MCF 10A (cell line): ENCODE results near the gene AHCYL1. TPM values are rescaled to one million over a fixed set of nuclear protein-coding genes. Genes with fewer than 3 reads are reported as not detected.

Source experiments
- BruUV-seq: library from RNA; stranded (reverse); fragments of 400-500 nt; replicated peaks from 2 replicates; lab custom pipeline; 2021; lab: Mats Ljungman, UMichigan
- CTCF ChIA-PET: fragments of 300-600 bp; sonication (Branson Sonifier 250); formaldehyde crosslinking; extraction: SDS; loops from one replicate; lab custom pipeline; 2021; ENCODE audit warnings: antibody characterized with exemption, inconsistent platforms; lab: Yijun Ruan, JAX
- POLR2A ChIA-PET: fragments of 300-600, 350-650 bp; sonication (Branson Sonifier 250); formaldehyde crosslinking; extraction: SDS; loops from one replicate; lab custom pipeline; 2020; ENCODE audit warnings: antibody characterized with exemption, inconsistent platforms; lab: Yijun Ruan, JAX
- DNase-seq: peaks from one replicate; pipeline ENCODE4 v3.0.0-alpha.2; 2018; ENCODE audit not compliant: unreplicated experiment
- H3K27ac Mint-ChIP-seq: one replicate; pipeline ENCODE4 v1.8.0; 2022; ENCODE audit warnings: mild to moderate bottlenecking, low read depth, mixed read lengths; ENCODE audit not compliant: unreplicated experiment
- H3K27me3 Mint-ChIP-seq: one replicate; pipeline ENCODE4 v1.8.0; 2022; ENCODE audit warnings: mixed read lengths; ENCODE audit not compliant: insufficient read depth, unreplicated experiment
- H3K36me3 Mint-ChIP-seq: one replicate; pipeline ENCODE4 v1.8.0; 2022; ENCODE audit warnings: mild to moderate bottlenecking, moderate library complexity, mixed read lengths; ENCODE audit not compliant: insufficient read depth, unreplicated experiment
- H3K4me1 Mint-ChIP-seq: one replicate; pipeline ENCODE4 v1.8.0; 2022; ENCODE audit warnings: mixed read lengths; ENCODE audit not compliant: insufficient read depth, unreplicated experiment
- H3K4me3 Mint-ChIP-seq: one replicate; pipeline ENCODE4 v1.8.0; 2022; ENCODE audit warnings: mild to moderate bottlenecking, moderate library complexity, mixed read lengths; ENCODE audit not compliant: unreplicated experiment
- H3K9me3 Mint-ChIP-seq: one replicate; pipeline ENCODE4 v1.8.0; 2022; ENCODE audit warnings: mixed read lengths; ENCODE audit not compliant: unreplicated experiment
- intact Hi-C: fragments of 100-400 bp; cut with micrococcal nuclease; formaldehyde crosslinking; loops from 2 replicates; pipeline ENCODE4 v1.14.1; 2022
- total RNA-seq: library from RNA; stranded (reverse); gene quantifications from 2 replicates; pipeline ENCODE4 v1.2.3, GENCODE V29; 2022
- TF ChIP-seq, protein P1 (sequence below): fragments of 200-600 bp; IDR thresholded peaks from one replicate; pipeline ENCODE4 v1.8.0; 2022; ENCODE audit warnings: antibody characterized with exemption, mild to moderate bottlenecking; ENCODE audit not compliant: unreplicated experiment

AHCYL1 gene
- total RNA-seq, 1 experiment from 2014 or later, result 104 TPM

DNA sequence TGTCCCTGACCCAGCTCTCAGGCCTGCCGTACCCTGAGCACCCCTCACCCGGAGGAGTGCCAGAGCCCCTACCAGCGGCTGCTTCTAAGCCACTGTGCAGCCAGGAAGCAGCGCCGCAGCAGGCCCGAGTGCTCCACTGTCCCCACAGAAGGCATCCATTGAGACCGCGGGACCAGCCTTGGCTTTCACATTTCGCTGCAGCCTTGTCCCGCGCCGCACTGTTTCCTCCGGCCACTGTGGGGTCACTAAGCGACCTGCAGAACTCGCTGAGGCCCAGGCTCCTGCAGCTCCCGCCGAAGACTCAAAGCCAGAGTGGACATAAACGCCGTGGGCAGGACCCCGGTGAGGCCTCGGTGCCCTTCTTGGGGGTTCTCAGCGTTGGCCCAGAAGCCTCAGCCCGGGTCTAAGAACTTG lies 82.9 kb downstream of the AHCYL1 start:
- CTCF ChIA-PET, result interaction anchor here (7.1 kb wide), 1 partner anchor 14 kb away, joined by 47 read pairs; no protein-coding TSS in a partner anchor
- H3K4me1 Mint-ChIP-seq, result no peaks in the 10 kb centered on the region
- no peak overlapping the region for H3K4me3 Mint-ChIP-seq
- H3K27me3 Mint-ChIP-seq, result no peaks in the 10 kb centered on the region
- TF ChIP-seq, protein P1, sequence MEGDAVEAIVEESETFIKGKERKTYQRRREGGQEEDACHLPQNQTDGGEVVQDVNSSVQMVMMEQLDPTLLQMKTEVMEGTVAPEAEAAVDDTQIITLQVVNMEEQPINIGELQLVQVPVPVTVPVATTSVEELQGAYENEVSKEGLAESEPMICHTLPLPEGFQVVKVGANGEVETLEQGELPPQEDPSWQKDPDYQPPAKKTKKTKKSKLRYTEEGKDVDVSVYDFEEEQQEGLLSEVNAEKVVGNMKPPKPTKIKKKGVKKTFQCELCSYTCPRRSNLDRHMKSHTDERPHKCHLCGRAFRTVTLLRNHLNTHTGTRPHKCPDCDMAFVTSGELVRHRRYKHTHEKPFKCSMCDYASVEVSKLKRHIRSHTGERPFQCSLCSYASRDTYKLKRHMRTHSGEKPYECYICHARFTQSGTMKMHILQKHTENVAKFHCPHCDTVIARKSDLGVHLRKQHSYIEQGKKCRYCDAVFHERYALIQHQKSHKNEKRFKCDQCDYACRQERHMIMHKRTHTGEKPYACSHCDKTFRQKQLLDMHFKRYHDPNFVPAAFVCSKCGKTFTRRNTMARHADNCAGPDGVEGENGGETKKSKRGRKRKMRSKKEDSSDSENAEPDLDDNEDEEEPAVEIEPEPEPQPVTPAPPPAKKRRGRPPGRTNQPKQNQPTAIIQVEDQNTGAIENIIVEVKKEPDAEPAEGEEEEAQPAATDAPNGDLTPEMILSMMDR, result no peak
- intact Hi-C loops, result no loop called here
- peaks cover 8% of the 10 kb centered on the region for H3K9me3 Mint-ChIP-seq
- H3K36me3 Mint-ChIP-seq, result no peaks in the 10 kb centered on the region
- POLR2A ChIA-PET, result no interaction called here
- BruUV-seq, result no TSS peak
- H3K27ac Mint-ChIP-seq, result no peak overlapping the region
- DNase-seq, result no peak

DNA sequence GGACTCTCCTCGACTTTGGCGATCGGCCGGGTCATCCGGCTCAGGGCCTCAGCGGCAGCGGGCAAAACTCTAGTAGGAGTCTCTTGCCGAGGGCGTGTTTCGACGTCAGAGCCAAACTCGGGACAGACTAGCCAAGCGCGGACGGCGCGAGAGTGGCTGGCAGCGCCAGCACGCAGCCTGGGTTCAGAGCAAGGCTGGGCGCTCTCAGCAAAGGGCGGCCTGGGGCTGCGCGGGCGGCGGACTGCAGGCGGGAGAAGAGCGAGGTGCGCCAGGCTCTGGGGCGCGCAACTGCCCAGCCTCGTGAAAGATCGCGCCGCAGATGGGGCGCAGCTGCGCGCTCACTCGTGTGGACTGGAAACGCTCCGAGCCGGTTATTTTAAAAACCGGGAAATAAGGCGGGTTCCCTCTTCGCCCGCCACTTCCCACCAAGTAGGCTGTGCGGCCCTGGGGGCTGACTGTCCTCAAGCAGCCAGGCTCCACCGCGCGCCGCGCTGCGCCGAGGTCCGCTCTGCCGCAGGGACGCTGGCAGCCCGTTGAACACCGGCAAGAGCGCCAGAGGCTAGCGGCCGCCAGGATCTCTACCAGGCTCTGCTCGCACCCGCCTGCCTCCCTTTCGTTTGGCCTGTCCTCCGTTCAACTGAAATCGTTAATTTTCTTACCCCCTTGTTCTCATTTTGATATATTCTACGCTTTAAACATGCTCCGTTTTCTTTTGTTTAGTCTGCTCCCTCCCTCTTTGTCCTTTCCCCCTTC lies 83.5 kb downstream of the AHCYL1 start:
- DNase-seq, result no peak
- no peaks in the 10 kb centered on the region for H3K27me3 Mint-ChIP-seq
- ChIA-PET CTCF (interaction anchor here (7.1 kb wide), 1 partner anchor 15 kb away, joined by 47 read pairs; no protein-coding TSS in a partner anchor), POLR2A (no interaction called here)
- TF ChIP-seq, protein P1, result no peak
- H3K4me1 Mint-ChIP-seq, result no peaks in the 10 kb centered on the region
- H3K4me3 Mint-ChIP-seq, result no peak overlapping the region
- BruUV-seq, result no TSS peak
- no peak overlapping the region for H3K27ac Mint-ChIP-seq
- intact Hi-C loops, result no loop called here
- H3K9me3 Mint-ChIP-seq, result peaks cover 8% of the 10 kb centered on the region
- H3K36me3 Mint-ChIP-seq, result no peaks in the 10 kb centered on the region

GRCh38 chr1:110068646-110069403 lies 84.3 kb downstream of the AHCYL1 start:
- no peak for DNase-seq
- H3K9me3 Mint-ChIP-seq, result peaks cover 8% of the 10 kb centered on the region
- no peaks in the 10 kb centered on the region for H3K27me3 Mint-ChIP-seq
- no peaks in the 10 kb centered on the region for H3K36me3 Mint-ChIP-seq
- no peak overlapping the region for H3K27ac Mint-ChIP-seq
- POLR2A ChIA-PET, result no interaction called here
- H3K4me3 Mint-ChIP-seq, result no peak overlapping the region
- TF ChIP-seq, protein P1, result no peak
- BruUV-seq, result no TSS peak
- H3K4me1 Mint-ChIP-seq, result no peaks in the 10 kb centered on the region
- intact Hi-C loops, result no loop called here
- CTCF ChIA-PET, result interaction anchor here (1.2 to 7.1 kb wide), 2 partner anchors 15 kb away, joined by 3 to 47 read pairs; no protein-coding TSS in a partner anchor
